ENCODE data around the gene USP24. TPM values are rescaled to one million over a fixed set of nuclear protein-coding genes. Genes with fewer than 3 reads are reported as not detected.

Gene USP24
- total RNA-seq, 6 experiments from 2014 or later, result 19.9 to 28.0 (median 21.9) TPM

DNA sequence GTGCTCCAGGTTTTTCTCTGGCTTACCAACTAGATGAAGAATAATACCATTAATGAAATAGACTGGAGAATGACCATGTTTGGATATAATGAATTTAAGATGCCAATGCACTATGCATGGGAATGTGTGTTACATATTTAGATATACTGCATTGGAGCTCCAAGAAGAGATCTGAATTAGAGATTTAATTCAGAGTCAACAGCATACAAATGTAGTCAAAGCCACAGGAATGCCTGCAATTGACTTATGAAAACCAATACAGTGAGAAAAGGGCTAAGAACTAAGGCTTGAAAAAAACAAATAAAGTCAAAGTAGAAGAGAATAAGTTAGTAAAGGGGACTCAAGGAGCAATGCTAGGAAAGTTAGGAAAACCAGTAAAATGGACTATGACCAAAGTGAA is 59.1 kb downstream of the USP24 start:
- Histone ChIP-seq H3K27me3 (no peaks in the 10 kb centered on the region), H3K4me1 (no peaks in the 10 kb centered on the region), H3K9me3 (no peaks in the 10 kb centered on the region), H3K27ac (no peak overlapping the region), H3K4me3 (no peak overlapping the region), H3K36me3 (peaks cover 0 to 36% (median 5%) of the 10 kb centered on the region in 4 donors)
- DNase-seq (no peak), ATAC-seq (no peak)
- intact Hi-C loops (cut with DNase I), result no loop called here
- no peak for TF ChIP-seq POLR2A (IDR thresholded peaks at IDR 0.05)
- TF ChIP-seq, protein P1, sequence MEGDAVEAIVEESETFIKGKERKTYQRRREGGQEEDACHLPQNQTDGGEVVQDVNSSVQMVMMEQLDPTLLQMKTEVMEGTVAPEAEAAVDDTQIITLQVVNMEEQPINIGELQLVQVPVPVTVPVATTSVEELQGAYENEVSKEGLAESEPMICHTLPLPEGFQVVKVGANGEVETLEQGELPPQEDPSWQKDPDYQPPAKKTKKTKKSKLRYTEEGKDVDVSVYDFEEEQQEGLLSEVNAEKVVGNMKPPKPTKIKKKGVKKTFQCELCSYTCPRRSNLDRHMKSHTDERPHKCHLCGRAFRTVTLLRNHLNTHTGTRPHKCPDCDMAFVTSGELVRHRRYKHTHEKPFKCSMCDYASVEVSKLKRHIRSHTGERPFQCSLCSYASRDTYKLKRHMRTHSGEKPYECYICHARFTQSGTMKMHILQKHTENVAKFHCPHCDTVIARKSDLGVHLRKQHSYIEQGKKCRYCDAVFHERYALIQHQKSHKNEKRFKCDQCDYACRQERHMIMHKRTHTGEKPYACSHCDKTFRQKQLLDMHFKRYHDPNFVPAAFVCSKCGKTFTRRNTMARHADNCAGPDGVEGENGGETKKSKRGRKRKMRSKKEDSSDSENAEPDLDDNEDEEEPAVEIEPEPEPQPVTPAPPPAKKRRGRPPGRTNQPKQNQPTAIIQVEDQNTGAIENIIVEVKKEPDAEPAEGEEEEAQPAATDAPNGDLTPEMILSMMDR (IDR thresholded peaks at IDR 0.05), result no peak

DNA sequence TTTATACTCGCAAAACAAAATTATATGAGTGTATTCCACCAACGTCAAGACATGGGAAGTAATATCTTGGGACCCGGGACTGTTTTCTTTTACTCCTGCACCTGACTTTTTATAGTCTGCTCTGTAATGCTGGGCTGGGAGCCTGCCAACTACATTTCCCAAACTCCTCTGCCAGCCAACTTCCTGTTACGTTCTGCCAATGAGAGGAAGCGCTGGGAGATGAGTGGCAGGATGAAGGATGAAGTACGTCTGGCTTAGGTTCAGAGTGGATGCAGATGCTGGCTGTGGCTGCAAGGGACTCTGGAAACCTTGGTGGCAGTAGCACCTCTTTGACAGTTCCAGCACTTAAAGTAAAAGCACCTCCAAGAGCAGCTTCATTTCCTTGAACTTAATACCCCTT is 59.6 kb downstream of the USP24 start:
- no peak for TF ChIP-seq POLR2A (IDR thresholded peaks at IDR 0.05)
- TF ChIP-seq, protein P1 (IDR thresholded peaks at IDR 0.05), result no peak
- Histone ChIP-seq H3K4me1 (no peaks in the 10 kb centered on the region), H3K4me3 (no peak overlapping the region), H3K27me3 (no peaks in the 10 kb centered on the region), H3K36me3 (peaks cover 0 to 33% (median 5%) of the 10 kb centered on the region in 4 donors), H3K27ac (no peak overlapping the region), H3K9me3 (no peaks in the 10 kb centered on the region)
- intact Hi-C loops (cut with DNase I), result no loop called here
- ATAC-seq (peak in 3 of 4 donors; percentile 30 to 42 (median 33)), DNase-seq (peak in 1 of 3 donors; percentile 29)
- WGBS (ENCODE audit: insufficient coverage, low coverage, low lambda C conversion rate, missing lambda C conversion rate), result 83% methylated on average over 6 of the region's 6 CpGs

DNA sequence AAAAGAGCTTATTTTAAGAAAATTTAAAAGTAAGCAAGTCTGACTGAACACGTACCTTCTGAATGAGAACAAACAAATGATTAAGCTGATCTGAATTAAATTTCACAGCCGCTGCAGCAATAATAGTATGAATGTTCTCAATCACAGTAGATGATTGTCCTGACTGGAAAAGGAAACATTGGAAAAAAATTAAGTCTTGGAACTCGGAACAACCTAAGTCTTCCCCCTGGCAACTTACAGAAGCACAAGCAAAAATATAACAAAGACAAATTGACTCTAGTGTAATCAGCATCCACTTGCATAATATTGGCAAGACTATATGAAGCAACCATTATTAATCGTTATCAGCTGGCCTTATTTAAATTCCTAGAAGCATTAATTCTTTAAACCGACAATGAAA is 60.5 kb downstream of the USP24 start:
- Histone ChIP-seq H3K4me1 (no peaks in the 10 kb centered on the region), H3K9me3 (no peaks in the 10 kb centered on the region), H3K4me3 (no peak overlapping the region), H3K27ac (no peak overlapping the region), H3K27me3 (no peaks in the 10 kb centered on the region), H3K36me3 (peaks cover 0 to 32% (median 5%) of the 10 kb centered on the region in 4 donors)
- no peak for TF ChIP-seq POLR2A (IDR thresholded peaks at IDR 0.05)
- TF ChIP-seq, protein P1 (IDR thresholded peaks at IDR 0.05), result no peak
- WGBS (ENCODE audit: insufficient coverage, low coverage, low lambda C conversion rate, missing lambda C conversion rate), result 95% methylated on average over 5 of the region's 5 CpGs
- DNase-seq (no peak), ATAC-seq (no peak)
- intact Hi-C loops (cut with DNase I), result no loop called here

DNA sequence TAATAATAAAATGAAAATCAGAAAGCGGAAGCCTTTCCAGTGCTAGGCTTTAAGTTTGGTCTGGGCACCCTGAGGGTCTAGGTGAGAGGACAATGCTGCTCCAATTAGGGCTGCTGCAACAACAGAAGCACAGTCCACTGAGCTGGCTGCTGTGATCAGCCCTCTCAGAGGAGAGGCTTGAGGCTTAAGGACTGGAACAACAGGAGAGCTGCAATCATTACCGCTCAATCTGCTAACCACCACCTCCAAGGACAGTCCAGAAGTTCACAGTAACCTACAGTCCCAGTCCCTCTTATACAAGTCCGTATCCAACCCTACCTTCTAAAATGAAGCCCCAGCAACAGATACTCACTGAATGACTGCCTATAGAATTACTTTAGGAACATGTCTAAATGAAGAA is 62.1 kb downstream of the USP24 start:
- no peaks in the 10 kb centered on the region for H3K9me3 ChIP-seq

More for the DNA sequence above, 62.1 kb downstream of the USP24 start:
- H3K4me3 ChIP-seq, result no peak overlapping the region
- no peaks in the 10 kb centered on the region for H3K4me1 ChIP-seq
- 100% methylated on average over 3 of the region's 3 CpGs for WGBS (ENCODE audit: insufficient coverage, low coverage, low lambda C conversion rate, missing lambda C conversion rate)
- no peak for TF ChIP-seq POLR2A (IDR thresholded peaks at IDR 0.05)
- TF ChIP-seq, protein P1 (IDR thresholded peaks at IDR 0.05), result no peak
- no peak for DNase-seq
- intact Hi-C loops (cut with DNase I), result no loop called here
- H3K27me3 ChIP-seq, result no peaks in the 10 kb centered on the region
- no peak for ATAC-seq
- H3K36me3 ChIP-seq, result peaks cover 0 to 19% (median 3%) of the 10 kb centered on the region in 4 donors
- H3K27ac ChIP-seq, result no peak overlapping the region
